CD8-positive, alpha-beta memory T cell (primary cell): Measurements from ENCODE around the gene AURKB. TPM values are rescaled to one million over a fixed set of nuclear protein-coding genes. Genes with fewer than 3 reads are reported as not detected.
A peak's percentile ranks its signal among the peaks of the same experiment; 100 is the strongest.

Experiments
- CTCF ChIA-PET: fragments of 350-600 bp; sonication (Branson Sonifier 250); formaldehyde crosslinking; loops from one replicate; lab custom pipeline; 2021; ENCODE audit warnings: antibody characterized with exemption; lab: Charles Lee
- POLR2A ChIA-PET: fragments of 350-600 bp; sonication (Branson Sonifier 250); formaldehyde crosslinking; loops from one replicate; lab custom pipeline; 2021; ENCODE audit warnings: antibody characterized with exemption; lab: Charles Lee
- DNase-seq, 5 donors: peaks; one replicate each; pipeline versions ENCODE4 v3.0.0 to v3.0.0-alpha.2; 2020 to 2022; ENCODE audit warnings: mixed read lengths in 1 of 5
- H3K27ac ChIP-seq: one replicate; pipeline ENCODE4 v1.7.0; 2013; ENCODE audit warnings: low read depth, mild to moderate bottlenecking, low read length, moderate library complexity
- H3K27me3 ChIP-seq: 2 replicates; pipeline ENCODE4 v1.7.0; 2013; ENCODE audit warnings: low read length, mild to moderate bottlenecking; ENCODE audit not compliant: insufficient read depth, poor library complexity, severe bottlenecking
- H3K36me3 ChIP-seq: 2 replicates; pipeline ENCODE4 v1.7.0; 2013; ENCODE audit warnings: mild to moderate bottlenecking, low read length, moderate library complexity; ENCODE audit not compliant: insufficient read depth
- H3K4me1 ChIP-seq: 2 replicates; pipeline ENCODE4 v1.7.0; 2013; ENCODE audit warnings: mild to moderate bottlenecking, low read length, moderate library complexity; ENCODE audit not compliant: insufficient read depth
- H3K4me3 ChIP-seq: 2 replicates; pipeline ENCODE4 v1.7.0; 2013; ENCODE audit warnings: mild to moderate bottlenecking, low read length
- H3K9me3 ChIP-seq: 2 replicates; pipeline ENCODE4 v1.7.0; 2013; ENCODE audit warnings: mild to moderate bottlenecking, low read length
- H3K27ac Mint-ChIP-seq, 8 donors: one replicate each; pipeline ENCODE4 v1.8.0; 2020 to 2021; ENCODE audit warnings: mixed read lengths in 8 of 8, mild to moderate bottlenecking in 6 of 8, inconsistent platforms in 3 of 8, moderate library complexity in 3 of 8
- H3K27me3 Mint-ChIP-seq, 2 donors: one replicate each; pipeline ENCODE4 v1.8.0; 2020 to 2021; ENCODE audit warnings: mixed read lengths in 2 of 2, mild to moderate bottlenecking in 1 of 2, moderate library complexity in 1 of 2
- H3K36me3 Mint-ChIP-seq, 3 donors: one replicate each; pipeline ENCODE4 v1.8.0; 2020 to 2021; ENCODE audit warnings: mixed read lengths in 3 of 3, inconsistent platforms in 1 of 3, mild to moderate bottlenecking in 1 of 3
- H3K4me1 Mint-ChIP-seq, 3 donors: one replicate each; pipeline ENCODE4 v1.8.0; 2020 to 2021; ENCODE audit warnings: mixed read lengths in 3 of 3, inconsistent platforms in 1 of 3, mild to moderate bottlenecking in 1 of 3
- H3K4me3 Mint-ChIP-seq, 7 donors: one replicate each; pipeline ENCODE4 v1.8.0; 2020 to 2021; ENCODE audit warnings: mixed read lengths in 7 of 7, mild to moderate bottlenecking in 6 of 7, moderate library complexity in 4 of 7, inconsistent platforms in 2 of 7
- H3K9me3 Mint-ChIP-seq, 5 donors: one replicate each; pipeline ENCODE4 v1.8.0; 2020 to 2022; ENCODE audit warnings: mixed read lengths in 5 of 5, mild to moderate bottlenecking in 3 of 5, moderate library complexity in 2 of 5, inconsistent platforms in 1 of 5
- polyA plus RNA-seq: library from polyadenylated mRNA; unstranded; fragments of 300-500 nt; fragmentation: Illumina TruSeq; gene quantifications from one replicate; pipeline ENCODE4 v1.2.3, GENCODE V29; 2021
- total RNA-seq, 2 experiments: library from RNA; stranded (reverse); gene quantifications; one replicate each; pipeline ENCODE4 v1.2.3, GENCODE V29; 2021

The AURKB gene
- total and polyA plus RNA-seq, 3 experiments from 2014 or later: 0.63 to 94.4 (median 88.1) TPM

DNA sequence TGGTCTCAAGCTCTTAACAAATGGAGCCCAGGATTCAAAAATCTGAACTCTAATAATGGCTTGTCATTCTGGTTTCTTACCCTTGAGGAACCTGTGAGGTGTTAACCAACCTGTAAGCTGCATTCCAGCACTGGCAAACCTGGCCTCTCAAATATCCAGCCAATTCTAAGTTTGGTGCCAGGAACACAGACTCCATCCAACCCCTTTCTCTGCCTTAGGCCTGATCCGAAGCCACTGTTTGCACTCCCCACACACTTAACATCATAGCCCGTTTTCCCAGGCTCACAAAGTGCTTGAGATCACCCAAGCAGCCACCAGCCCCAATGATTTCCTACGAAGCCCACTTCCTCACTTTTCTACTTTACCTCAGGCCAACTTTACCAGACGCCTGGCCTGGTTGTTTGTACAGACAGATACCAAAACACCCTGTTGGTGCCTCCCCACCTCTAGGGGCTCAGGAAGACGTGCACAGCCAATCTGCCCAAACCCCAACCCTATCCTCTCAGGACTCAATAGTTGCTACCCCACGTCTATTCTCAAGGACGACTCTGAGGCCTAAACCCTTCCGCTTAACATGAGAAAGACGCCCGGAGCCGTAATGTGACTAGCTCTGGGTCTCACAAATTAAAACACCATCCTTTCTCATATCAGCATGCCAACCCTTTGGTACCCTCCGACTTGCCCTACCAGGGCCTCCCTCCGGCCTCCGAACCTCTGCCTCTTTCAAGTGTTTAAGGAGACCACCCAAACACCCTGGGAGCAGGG lies 55.0 kb downstream of the AURKB start:
- no peak overlapping the region for H3K27ac Mint-ChIP-seq
- no peaks in the 10 kb centered on the region for H3K27me3 ChIP-seq
- peaks cover 29 to 73% (median 42%) of the 10 kb centered on the region in 3 donors for H3K4me1 Mint-ChIP-seq
- H3K9me3 Mint-ChIP-seq: peaks cover 0 to 4% (median 0%) of the 10 kb centered on the region in 5 donors
- H3K4me1 ChIP-seq: peaks cover 75% of the 10 kb centered on the region
- H3K9me3 ChIP-seq: no peaks in the 10 kb centered on the region
- peaks cover 0 to 20% of the 10 kb centered on the region in 2 donors for H3K27me3 Mint-ChIP-seq
- peak overlapping the region; percentile 100 for H3K27ac ChIP-seq
- peaks cover 8 to 55% (median 11%) of the 10 kb centered on the region in 3 donors for H3K36me3 Mint-ChIP-seq
- ChIA-PET POLR2A (interaction anchor here (0.6 to 5.6 kb wide), 13 partner anchors 8 to 472 kb away, joined by 4 to 40 read pairs (median 10); partner anchors contain the start of genes BORCS6, CTC1, HES7 and PFAS), CTCF (interaction anchor here (1.3 to 11.7 kb wide), 11 partner anchors 15 to 145 kb away, joined by 3 to 108 read pairs (median 8); partner anchors contain the start of genes ALOXE3, HES7 and SLC25A35)
- H3K4me3 Mint-ChIP-seq: no peak overlapping the region
- peak overlapping the region; percentile 100 for H3K4me3 ChIP-seq
- peaks cover 17% of the 10 kb centered on the region for H3K36me3 ChIP-seq
- DNase-seq: peak in 3 of 5 donors; percentile 49 to 70 (median 60)

Other genes starting within 250 kb of the AURKB start
- not detected for gene GUCY2D, start 208.0 kb downstream of the AURKB start, total RNA-seq
- 0.22 TPM for gene GUCY2D, start 208.0 kb downstream of the AURKB start, polyA plus RNA-seq
- not detected for gene ALOX15B, start 171.5 kb downstream of the AURKB start, total RNA-seq
- gene ALOX15B, start 171.5 kb downstream of the AURKB start, polyA plus RNA-seq: not detected
- gene ALOX12B, start 122.9 kb downstream of the AURKB start, total RNA-seq: 1 to 10 TPM; 1.3 to 1.9 TPM
- not detected for gene ALOX12B, start 122.9 kb downstream of the AURKB start, polyA plus RNA-seq
- not detected for gene ALOXE3, start 92.1 kb downstream of the AURKB start, total RNA-seq
- gene ALOXE3, start 92.1 kb downstream of the AURKB start, polyA plus RNA-seq: not detected
- gene HES7, start 86.5 kb downstream of the AURKB start, total RNA-seq: 1 to 10 TPM; 1.6 to 1.8 TPM
- gene HES7, start 86.5 kb downstream of the AURKB start, polyA plus RNA-seq: not detected
- gene PER1, start 58.2 kb downstream of the AURKB start, total RNA-seq: 10 to 100 TPM; 26.5 to 35.8 TPM
- 12.1 TPM for gene PER1, start 58.2 kb downstream of the AURKB start, polyA plus RNA-seq
- 10 to 100 TPM; 38.3 to 41.0 TPM for gene VAMP2, start 47.6 kb downstream of the AURKB start, total RNA-seq
- gene VAMP2, start 47.6 kb downstream of the AURKB start, polyA plus RNA-seq: 98.3 TPM
- gene TMEM107, start 34.2 kb downstream of the AURKB start, total RNA-seq: 10 to 100 TPM; 21.3 to 22.4 TPM
- gene TMEM107, start 34.2 kb downstream of the AURKB start, polyA plus RNA-seq: 50.7 TPM
- 1 to 10 TPM; 8.1 to 8.8 TPM for gene BORCS6, start 20.4 kb downstream of the AURKB start, total RNA-seq
- 30.0 TPM for gene BORCS6, start 20.4 kb downstream of the AURKB start, polyA plus RNA-seq
- 10 to 100 TPM; 69.2 to 70.2 TPM for gene CTC1, start 37.5 kb upstream of the AURKB start, total RNA-seq
- 36.8 TPM for gene CTC1, start 37.5 kb upstream of the AURKB start, polyA plus RNA-seq
- gene PFAS, start 38.7 kb upstream of the AURKB start, total RNA-seq: 100 to 1,000 TPM; 167 to 168 TPM
- gene PFAS, start 38.7 kb upstream of the AURKB start, polyA plus RNA-seq: 17.7 TPM
- 10 to 100 TPM; 66.2 to 71.1 TPM for gene RANGRF, start 78.1 kb upstream of the AURKB start, total RNA-seq
- 81.7 TPM for gene RANGRF, start 78.1 kb upstream of the AURKB start, polyA plus RNA-seq
- gene SLC25A35, start 84.8 kb upstream of the AURKB start, total RNA-seq: 1 to 10 TPM; 2.8 to 3.7 TPM
- gene SLC25A35, start 84.8 kb upstream of the AURKB start, polyA plus RNA-seq: 1.7 TPM
- gene ARHGEF15, start 99.7 kb upstream of the AURKB start, total RNA-seq: not detected
- gene ARHGEF15, start 99.7 kb upstream of the AURKB start, polyA plus RNA-seq: not detected
- gene ODF4, start 129.3 kb upstream of the AURKB start, total RNA-seq: not detected
- not detected for gene ODF4, start 129.3 kb upstream of the AURKB start, polyA plus RNA-seq
- 1,000 to 10,000 TPM; 2,453 to 2,522 TPM for gene RPL26, start 172.6 kb upstream of the AURKB start, total RNA-seq
- 1,507 TPM for gene RPL26, start 172.6 kb upstream of the AURKB start, polyA plus RNA-seq
- not detected for gene RNF222, start 187.3 kb upstream of the AURKB start, total RNA-seq
- gene RNF222, start 187.3 kb upstream of the AURKB start, polyA plus RNA-seq: 0.18 TPM
- gene NDEL1, start 225.3 kb upstream of the AURKB start, total RNA-seq: 10 to 100 TPM; 50.6 to 57.1 TPM
- gene NDEL1, start 225.3 kb upstream of the AURKB start, polyA plus RNA-seq: 66.6 TPM